ENCODE measurements around the gene OXGR1. TPM values are rescaled to one million over a fixed set of nuclear protein-coding genes. Genes with fewer than 3 reads are reported as not detected.

The OXGR1 gene
- polyA plus RNA-seq, 1 donor from 2014 or later, result not detected

DNA sequence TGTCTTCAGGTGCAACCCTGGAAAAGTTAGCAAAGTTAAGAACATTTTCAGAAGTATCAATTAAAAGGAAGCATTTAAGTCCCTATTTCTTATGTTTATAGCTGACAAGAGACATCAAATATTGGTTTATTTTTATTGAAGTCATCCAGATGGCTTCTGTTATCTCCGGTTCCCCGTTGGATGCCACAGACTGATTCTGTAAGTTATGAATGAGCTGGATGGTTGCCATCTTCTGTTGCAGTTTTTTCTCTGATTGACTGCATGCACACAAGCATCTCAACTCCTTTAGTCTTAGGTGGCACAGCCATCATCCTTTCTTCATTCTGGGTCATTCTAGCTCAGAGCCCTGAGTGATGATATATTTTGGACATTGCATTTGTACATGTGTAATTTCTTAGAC, 10.6 kb upstream of the OXGR1 start:
- Histone ChIP-seq H4K20me1 (ENCODE audit: insufficient read depth) (no peaks in the 10 kb centered on the region), H3K4me3 (ENCODE audit: low read length) (no peak overlapping the region), H3K4me2 (ENCODE audit: low read length) (no peak overlapping the region), H3K79me2 (replicated peaks; ENCODE audit: insufficient read depth, low read length) (no peaks in the 10 kb centered on the region), H2AFZ (ENCODE audit: low read depth, low read length) (no peak overlapping the region), H3K27ac (ENCODE audit: low read length) (no peak overlapping the region), H3K9me2 (ENCODE audit: insufficient read depth, low read length) (no peaks in the 10 kb centered on the region), H3K27me3 (ENCODE audit: insufficient read depth, low read depth, low read length) (no peaks in the 10 kb centered on the region), H3K9ac (ENCODE audit: low read length) (no peak overlapping the region), H3F3A (ENCODE audit: insufficient read depth, low read length, poor library complexity, severe bottlenecking) (no peaks in the 10 kb centered on the region), H3K36me3 (ENCODE audit: insufficient read depth, low read length) (no peaks in the 10 kb centered on the region), H3K9me3 (ENCODE audit: low read length) (no peaks in the 10 kb centered on the region)
- TF ChIP-seq, protein P1, sequence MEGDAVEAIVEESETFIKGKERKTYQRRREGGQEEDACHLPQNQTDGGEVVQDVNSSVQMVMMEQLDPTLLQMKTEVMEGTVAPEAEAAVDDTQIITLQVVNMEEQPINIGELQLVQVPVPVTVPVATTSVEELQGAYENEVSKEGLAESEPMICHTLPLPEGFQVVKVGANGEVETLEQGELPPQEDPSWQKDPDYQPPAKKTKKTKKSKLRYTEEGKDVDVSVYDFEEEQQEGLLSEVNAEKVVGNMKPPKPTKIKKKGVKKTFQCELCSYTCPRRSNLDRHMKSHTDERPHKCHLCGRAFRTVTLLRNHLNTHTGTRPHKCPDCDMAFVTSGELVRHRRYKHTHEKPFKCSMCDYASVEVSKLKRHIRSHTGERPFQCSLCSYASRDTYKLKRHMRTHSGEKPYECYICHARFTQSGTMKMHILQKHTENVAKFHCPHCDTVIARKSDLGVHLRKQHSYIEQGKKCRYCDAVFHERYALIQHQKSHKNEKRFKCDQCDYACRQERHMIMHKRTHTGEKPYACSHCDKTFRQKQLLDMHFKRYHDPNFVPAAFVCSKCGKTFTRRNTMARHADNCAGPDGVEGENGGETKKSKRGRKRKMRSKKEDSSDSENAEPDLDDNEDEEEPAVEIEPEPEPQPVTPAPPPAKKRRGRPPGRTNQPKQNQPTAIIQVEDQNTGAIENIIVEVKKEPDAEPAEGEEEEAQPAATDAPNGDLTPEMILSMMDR (IDR thresholded peaks at IDR 0.05; ENCODE audit: poor library complexity, severe bottlenecking), result no peak
- TF ChIP-seq EZH2 (IDR thresholded peaks at IDR 0.05; ENCODE audit: borderline replicate concordance, insufficient read depth, low read length, poor library complexity, severe bottlenecking) (no peak), TAF1 (IDR thresholded peaks at IDR 0.05; ENCODE audit: low read depth) (no peak), EP300 (conservative IDR thresholded peaks at IDR 0.05; ENCODE audit: poor library complexity, severe bottlenecking) (no peak), RAD21 (conservative IDR thresholded peaks at IDR 0.05) (no peak), SMC3 (conservative IDR thresholded peaks at IDR 0.05; ENCODE audit: poor library complexity) (no peak)

DNA sequence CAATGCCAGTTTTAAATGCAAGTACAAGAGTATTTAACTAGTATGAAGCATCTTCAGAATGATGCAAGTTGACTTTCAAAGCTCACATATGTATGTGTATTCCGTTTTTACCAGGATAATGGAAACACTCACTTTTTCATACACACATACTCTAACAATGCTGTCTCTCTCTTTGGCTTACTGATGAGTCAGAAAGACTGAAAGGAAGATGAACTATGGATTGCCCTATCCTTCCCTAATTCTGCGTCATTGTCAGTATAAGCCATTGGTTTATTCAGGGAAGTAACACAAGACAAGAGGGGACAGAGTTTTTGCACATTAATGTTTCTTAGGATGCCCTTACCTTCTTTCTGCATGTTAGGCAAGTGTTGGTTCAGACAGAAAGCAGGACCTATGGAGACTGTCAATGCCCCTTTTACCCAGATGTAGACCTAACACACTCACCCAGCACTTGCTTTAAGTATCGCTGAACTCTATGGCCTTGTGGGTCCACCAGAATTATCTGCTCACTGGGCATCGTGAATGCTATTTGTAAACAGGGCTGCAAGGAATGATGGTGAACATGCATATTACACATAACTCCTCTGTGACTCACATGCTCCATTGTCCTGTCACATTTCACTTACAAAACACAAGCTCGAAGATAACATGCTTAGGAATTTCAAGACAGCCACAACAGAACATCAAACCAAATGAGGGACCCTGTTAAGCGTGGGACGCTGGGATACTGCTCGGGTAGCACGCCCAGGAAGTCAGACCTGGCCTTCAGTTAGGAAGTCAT, 10.0 kb upstream of the OXGR1 start:
- Histone ChIP-seq H3K27me3 (ENCODE audit: insufficient read depth, low read depth, low read length) (no peaks in the 10 kb centered on the region), H3K9ac (ENCODE audit: low read length) (no peak overlapping the region), H3K4me2 (ENCODE audit: low read length) (no peak overlapping the region), H3K36me3 (ENCODE audit: insufficient read depth, low read length) (no peaks in the 10 kb centered on the region), H3K27ac (ENCODE audit: low read length) (no peak overlapping the region), H3K79me2 (replicated peaks; ENCODE audit: insufficient read depth, low read length) (no peaks in the 10 kb centered on the region), H4K20me1 (ENCODE audit: insufficient read depth) (no peaks in the 10 kb centered on the region), H3K9me2 (ENCODE audit: insufficient read depth, low read length) (no peaks in the 10 kb centered on the region), H2AFZ (ENCODE audit: low read depth, low read length) (no peak overlapping the region), H3K4me3 (ENCODE audit: low read length) (no peak overlapping the region), H3F3A (ENCODE audit: insufficient read depth, low read length, poor library complexity, severe bottlenecking) (no peaks in the 10 kb centered on the region), H3K9me3 (ENCODE audit: low read length) (no peaks in the 10 kb centered on the region)
- TF ChIP-seq, protein P1 (IDR thresholded peaks at IDR 0.05; ENCODE audit: poor library complexity, severe bottlenecking), result no peak
- no peak for TF ChIP-seq POLR2AphosphoS5 (IDR thresholded peaks at IDR 0.05)
- TF ChIP-seq, protein P2, sequence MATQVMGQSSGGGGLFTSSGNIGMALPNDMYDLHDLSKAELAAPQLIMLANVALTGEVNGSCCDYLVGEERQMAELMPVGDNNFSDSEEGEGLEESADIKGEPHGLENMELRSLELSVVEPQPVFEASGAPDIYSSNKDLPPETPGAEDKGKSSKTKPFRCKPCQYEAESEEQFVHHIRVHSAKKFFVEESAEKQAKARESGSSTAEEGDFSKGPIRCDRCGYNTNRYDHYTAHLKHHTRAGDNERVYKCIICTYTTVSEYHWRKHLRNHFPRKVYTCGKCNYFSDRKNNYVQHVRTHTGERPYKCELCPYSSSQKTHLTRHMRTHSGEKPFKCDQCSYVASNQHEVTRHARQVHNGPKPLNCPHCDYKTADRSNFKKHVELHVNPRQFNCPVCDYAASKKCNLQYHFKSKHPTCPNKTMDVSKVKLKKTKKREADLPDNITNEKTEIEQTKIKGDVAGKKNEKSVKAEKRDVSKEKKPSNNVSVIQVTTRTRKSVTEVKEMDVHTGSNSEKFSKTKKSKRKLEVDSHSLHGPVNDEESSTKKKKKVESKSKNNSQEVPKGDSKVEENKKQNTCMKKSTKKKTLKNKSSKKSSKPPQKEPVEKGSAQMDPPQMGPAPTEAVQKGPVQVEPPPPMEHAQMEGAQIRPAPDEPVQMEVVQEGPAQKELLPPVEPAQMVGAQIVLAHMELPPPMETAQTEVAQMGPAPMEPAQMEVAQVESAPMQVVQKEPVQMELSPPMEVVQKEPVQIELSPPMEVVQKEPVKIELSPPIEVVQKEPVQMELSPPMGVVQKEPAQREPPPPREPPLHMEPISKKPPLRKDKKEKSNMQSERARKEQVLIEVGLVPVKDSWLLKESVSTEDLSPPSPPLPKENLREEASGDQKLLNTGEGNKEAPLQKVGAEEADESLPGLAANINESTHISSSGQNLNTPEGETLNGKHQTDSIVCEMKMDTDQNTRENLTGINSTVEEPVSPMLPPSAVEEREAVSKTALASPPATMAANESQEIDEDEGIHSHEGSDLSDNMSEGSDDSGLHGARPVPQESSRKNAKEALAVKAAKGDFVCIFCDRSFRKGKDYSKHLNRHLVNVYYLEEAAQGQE (IDR thresholded peaks at IDR 0.05; ENCODE audit: borderline replicate concordance), result no peak
- TF ChIP-seq SMC3 (conservative IDR thresholded peaks at IDR 0.05; ENCODE audit: poor library complexity), result no peak
- no peak for TF ChIP-seq TAF1 (IDR thresholded peaks at IDR 0.05; ENCODE audit: low read depth)
- no peak for TF ChIP-seq EZH2 (IDR thresholded peaks at IDR 0.05; ENCODE audit: borderline replicate concordance, insufficient read depth, low read length, poor library complexity, severe bottlenecking)

All from neural cell (in vitro differentiated cells).